Caco-2 (cell line): ENCODE results near the gene TEX12. TPM values are rescaled to one million over a fixed set of nuclear protein-coding genes. Genes with fewer than 3 reads are reported as not detected.

Source experiments
- BruUV-seq: library from RNA; stranded (reverse); fragments of 400-500 nt; replicated peaks from 2 replicates; lab custom pipeline; 2021; lab: Mats Ljungman, UMichigan
- CTCF ChIA-PET: fragments of 300-600 bp; sonication (Branson Sonifier 250); formaldehyde crosslinking; loops from one replicate; lab custom pipeline; 2022; ENCODE audit warnings: antibody characterized with exemption; lab: Charles Lee
- POLR2A ChIA-PET: fragments of 300-600 bp; sonication (Branson Sonifier 250); formaldehyde crosslinking; loops from one replicate; lab custom pipeline; 2022; ENCODE audit warnings: antibody characterized with exemption; lab: Charles Lee
- DNase-seq, 2 experiments: peaks; one replicate each; pipeline versions ENCODE4 v3.0.0 to v3.0.0-alpha.2; 2020 to 2022
- H3K27me3 ChIP-seq: replicated peaks from 2 replicates; pipeline ENCODE4 v1.6.0; 2011; ENCODE audit warnings: low read length; ENCODE audit not compliant: control insufficient read depth, insufficient read depth
- H3K36me3 ChIP-seq: 2 replicates; pipeline ENCODE4 v1.5.1; 2011; ENCODE audit warnings: low read length; ENCODE audit not compliant: control insufficient read depth, insufficient read depth
- H3K4me1 ChIP-seq: fragments of 250-450 bp; sonication (Bioruptor Pico); 2 replicates; pipeline ENCODE4 v1.5.1; 2020; ENCODE audit warnings: mild to moderate bottlenecking
- H3K4me3 ChIP-seq: 2 replicates; pipeline ENCODE4 v1.5.1; 2011; ENCODE audit warnings: low read depth, mild to moderate bottlenecking, control low read depth, low read length
- H3K9me3 ChIP-seq: fragments of 250-450 bp; sonication (Bioruptor Pico); 2 replicates; pipeline ENCODE4 v1.5.1; 2020; ENCODE audit warnings: mild to moderate bottlenecking, moderate library complexity
- H3K27ac Mint-ChIP-seq: one replicate; pipeline ENCODE4 v1.8.0; 2022; ENCODE audit warnings: mixed read lengths; ENCODE audit not compliant: unreplicated experiment
- H3K27me3 Mint-ChIP-seq: one replicate; pipeline ENCODE4 v1.8.0; 2022; ENCODE audit warnings: mixed read lengths; ENCODE audit not compliant: insufficient read depth, unreplicated experiment
- H3K36me3 Mint-ChIP-seq: one replicate; pipeline ENCODE4 v1.8.0; 2022; ENCODE audit warnings: mild to moderate bottlenecking, mixed read lengths; ENCODE audit not compliant: insufficient read depth, unreplicated experiment
- H3K4me1 Mint-ChIP-seq: one replicate; pipeline ENCODE4 v1.8.0; 2022; ENCODE audit warnings: low read depth, mixed read lengths; ENCODE audit not compliant: unreplicated experiment
- H3K4me3 Mint-ChIP-seq: one replicate; pipeline ENCODE4 v1.8.0; 2022; ENCODE audit warnings: mild to moderate bottlenecking, moderate library complexity, mixed read lengths; ENCODE audit not compliant: unreplicated experiment
- H3K9me3 Mint-ChIP-seq: one replicate; pipeline ENCODE4 v1.8.0; 2022; ENCODE audit warnings: mixed read lengths; ENCODE audit not compliant: unreplicated experiment
- intact Hi-C: fragments of 100-400 bp; cut with micrococcal nuclease; formaldehyde crosslinking; loops from one replicate; pipeline ENCODE4 v1.10.0; 2022; ENCODE audit not compliant: unreplicated experiment
- total RNA-seq: library from RNA; stranded (reverse); gene quantifications from 2 replicates; pipeline ENCODE4 v1.2.3, GENCODE V29; 2022
- TF ChIP-seq, protein P1 (sequence below), 2 experiments: fragments of 200-600 bp in 1 of 2; IDR thresholded peaks; 1 replicate in 1 of 2; 2 replicates in 1 of 2; pipeline versions ENCODE4 v1.5.1 to v1.8.0; 2011 to 2022; ENCODE audit warnings: antibody characterized with exemption in 1 of 2, control low read depth in 1 of 2, inconsistent platforms in 1 of 2, low read depth in 1 of 2, low read length in 1 of 2, mild to moderate bottlenecking in 1 of 2, moderate library complexity in 1 of 2; ENCODE audit not compliant: insufficient read depth in 1 of 2, severe bottlenecking in 1 of 2, unreplicated experiment in 1 of 2

Gene TEX12
- total RNA-seq, 1 experiment from 2014 or later: not detected

DNA sequence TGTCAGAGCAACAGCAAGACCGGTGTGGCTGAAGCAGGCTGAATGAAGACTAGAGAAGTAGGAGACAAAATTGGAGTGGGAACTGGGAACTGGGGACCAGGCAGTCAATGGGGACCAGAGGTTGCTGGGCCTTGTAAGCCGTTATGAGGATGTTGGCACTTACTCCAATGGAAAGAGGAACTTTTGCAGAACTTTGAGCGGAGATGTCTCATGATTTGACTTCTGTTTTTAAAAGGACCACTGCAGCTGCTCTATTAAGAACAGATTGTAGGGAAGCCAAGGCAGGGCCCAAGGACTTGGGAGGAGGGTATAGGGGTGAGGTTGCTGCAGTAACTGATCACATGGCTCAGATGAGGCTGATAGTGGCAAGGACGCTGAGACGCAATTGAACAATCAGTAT, 37.5 kb upstream of the TEX12 start:
- H3K9me3 Mint-ChIP-seq: no peaks in the 10 kb centered on the region
- Histone ChIP-seq H3K4me3 (no peak overlapping the region), H3K36me3 (no peaks in the 10 kb centered on the region), H3K9me3 (no peaks in the 10 kb centered on the region), H3K4me1 (no peaks in the 10 kb centered on the region), H3K27me3 (no peaks in the 10 kb centered on the region)
- CTCF ChIA-PET: interaction anchor here (0.5 kb wide), 1 partner anchor 1148 kb away, joined by 3 read pairs; no protein-coding TSS in a partner anchor
- POLR2A ChIA-PET: no interaction called here
- no TSS peak for BruUV-seq
- no peak overlapping the region for H3K4me3 Mint-ChIP-seq
- DNase-seq: no peak
- no peaks in the 10 kb centered on the region for H3K4me1 Mint-ChIP-seq
- TF ChIP-seq, protein P1, sequence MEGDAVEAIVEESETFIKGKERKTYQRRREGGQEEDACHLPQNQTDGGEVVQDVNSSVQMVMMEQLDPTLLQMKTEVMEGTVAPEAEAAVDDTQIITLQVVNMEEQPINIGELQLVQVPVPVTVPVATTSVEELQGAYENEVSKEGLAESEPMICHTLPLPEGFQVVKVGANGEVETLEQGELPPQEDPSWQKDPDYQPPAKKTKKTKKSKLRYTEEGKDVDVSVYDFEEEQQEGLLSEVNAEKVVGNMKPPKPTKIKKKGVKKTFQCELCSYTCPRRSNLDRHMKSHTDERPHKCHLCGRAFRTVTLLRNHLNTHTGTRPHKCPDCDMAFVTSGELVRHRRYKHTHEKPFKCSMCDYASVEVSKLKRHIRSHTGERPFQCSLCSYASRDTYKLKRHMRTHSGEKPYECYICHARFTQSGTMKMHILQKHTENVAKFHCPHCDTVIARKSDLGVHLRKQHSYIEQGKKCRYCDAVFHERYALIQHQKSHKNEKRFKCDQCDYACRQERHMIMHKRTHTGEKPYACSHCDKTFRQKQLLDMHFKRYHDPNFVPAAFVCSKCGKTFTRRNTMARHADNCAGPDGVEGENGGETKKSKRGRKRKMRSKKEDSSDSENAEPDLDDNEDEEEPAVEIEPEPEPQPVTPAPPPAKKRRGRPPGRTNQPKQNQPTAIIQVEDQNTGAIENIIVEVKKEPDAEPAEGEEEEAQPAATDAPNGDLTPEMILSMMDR (IDR thresholded peaks at IDR 0.05; ENCODE audit: insufficient read depth in 1 of 2, low read depth in 1 of 2, low read length in 1 of 2, severe bottlenecking in 1 of 2, unreplicated experiment in 1 of 2): no peak
- no peak overlapping the region for H3K27ac Mint-ChIP-seq
- H3K27me3 Mint-ChIP-seq: no peaks in the 10 kb centered on the region
- H3K36me3 Mint-ChIP-seq: peaks cover 5% of the 10 kb centered on the region
- intact Hi-C loops: no loop called here

DNA sequence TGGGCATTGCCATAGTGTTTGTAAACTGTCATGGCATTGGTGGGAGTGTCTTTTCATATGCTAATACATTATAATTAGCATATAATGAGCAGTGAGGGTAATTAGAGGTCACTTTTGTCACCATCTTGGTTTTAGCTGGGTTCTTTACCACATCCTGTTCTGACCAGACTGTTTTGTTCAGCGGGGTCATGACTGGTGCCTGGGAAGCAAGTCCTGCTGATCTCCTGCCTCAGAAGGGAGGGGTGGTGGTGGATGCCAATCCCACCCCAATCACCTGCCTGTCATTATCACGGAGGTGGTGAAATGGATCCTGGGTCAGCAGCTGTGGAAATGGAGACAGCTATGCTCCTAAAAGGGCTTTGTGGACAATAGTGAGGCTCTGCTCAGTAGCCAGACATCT, 34.4 kb upstream of the TEX12 start:
- Histone ChIP-seq H3K4me3 (no peak overlapping the region), H3K4me1 (no peaks in the 10 kb centered on the region), H3K36me3 (no peaks in the 10 kb centered on the region), H3K27me3 (no peaks in the 10 kb centered on the region), H3K9me3 (no peaks in the 10 kb centered on the region)
- no peak overlapping the region for H3K27ac Mint-ChIP-seq
- CTCF ChIA-PET: no interaction called here
- H3K9me3 Mint-ChIP-seq: no peaks in the 10 kb centered on the region
- DNase-seq: no peak
- POLR2A ChIA-PET: no interaction called here
- H3K4me3 Mint-ChIP-seq: no peak overlapping the region
- no TSS peak for BruUV-seq
- no peaks in the 10 kb centered on the region for H3K27me3 Mint-ChIP-seq
- no peaks in the 10 kb centered on the region for H3K4me1 Mint-ChIP-seq
- intact Hi-C loops: no loop called here
- TF ChIP-seq, protein P1 (IDR thresholded peaks at IDR 0.05; ENCODE audit: insufficient read depth in 1 of 2, low read depth in 1 of 2, low read length in 1 of 2, severe bottlenecking in 1 of 2, unreplicated experiment in 1 of 2): no peak
- H3K36me3 Mint-ChIP-seq: no peaks in the 10 kb centered on the region

DNA sequence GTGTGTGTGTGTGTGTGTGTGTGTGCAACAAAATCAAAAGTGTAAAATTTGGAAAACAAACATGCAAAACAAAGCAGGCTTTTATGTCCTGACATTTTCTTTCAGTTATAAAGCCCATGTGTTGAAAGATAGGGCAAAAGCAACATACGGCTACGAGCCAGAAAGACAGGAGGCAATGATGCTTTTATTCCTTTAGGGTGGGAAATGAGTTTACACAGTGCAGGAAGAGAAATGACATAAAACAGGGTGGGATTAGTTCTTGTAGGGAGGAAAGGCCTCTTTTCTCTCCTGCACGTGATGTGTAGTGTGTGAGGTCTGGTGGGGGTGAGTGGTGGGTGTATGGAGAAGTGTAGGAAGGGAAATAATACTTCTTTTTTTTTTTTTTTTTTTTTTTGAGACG, 32.7 kb upstream of the TEX12 start:
- intact Hi-C loops: no loop called here
- H3K27me3 Mint-ChIP-seq: no peaks in the 10 kb centered on the region
- no TSS peak for BruUV-seq
- no peaks in the 10 kb centered on the region for H3K9me3 Mint-ChIP-seq
- Histone ChIP-seq H3K4me3 (no peak overlapping the region), H3K36me3 (no peaks in the 10 kb centered on the region), H3K9me3 (no peaks in the 10 kb centered on the region), H3K4me1 (no peaks in the 10 kb centered on the region), H3K27me3 (no peaks in the 10 kb centered on the region)
- DNase-seq: no peak
- H3K36me3 Mint-ChIP-seq: no peaks in the 10 kb centered on the region
- H3K4me3 Mint-ChIP-seq: no peak overlapping the region
- H3K4me1 Mint-ChIP-seq: no peaks in the 10 kb centered on the region
- ChIA-PET POLR2A (no interaction called here), CTCF (no interaction called here)
- no peak overlapping the region for H3K27ac Mint-ChIP-seq
- TF ChIP-seq, protein P1 (IDR thresholded peaks at IDR 0.05; ENCODE audit: insufficient read depth in 1 of 2, low read depth in 1 of 2, low read length in 1 of 2, severe bottlenecking in 1 of 2, unreplicated experiment in 1 of 2): no peak
